Neural progenitor cell (in vitro differentiated cells): Measurements from ENCODE around the gene DPH5. TPM values are rescaled to one million over a fixed set of nuclear protein-coding genes. Genes with fewer than 3 reads are reported as not detected.
"Not testable (repeated sequence)": the region's sequence is repeated elsewhere in the genome, so short reads cannot be mapped to it uniquely, and the experiment has no call there.

Source experiments
- DNase-seq: peaks from one replicate; pipeline ENCODE4 v3.0.0-alpha.2; 2016; ENCODE audit warnings: low spot score
- H2AFZ ChIP-seq: fragments of 200-600 bp; sonication (generic); replicated peaks from 2 replicates; pipeline ENCODE4 v1.6.1; 2016; ENCODE audit warnings: antibody characterized with exemption
- H3F3A ChIP-seq: fragments of 200-600 bp; sonication (generic); 2 replicates; pipeline ENCODE4 v1.6.1; 2016; ENCODE audit warnings: antibody characterized with exemption, low read depth
- H3K27ac ChIP-seq: fragments of 200-600 bp; sonication (generic); 2 replicates; pipeline ENCODE4 v1.5.1; 2016; ENCODE audit warnings: mild to moderate bottlenecking
- H3K27me3 ChIP-seq: fragments of 200-600 bp; sonication (generic); 2 replicates; pipeline ENCODE4 v1.6.1; 2016; ENCODE audit warnings: mild to moderate bottlenecking, moderate library complexity
- H3K36me3 ChIP-seq: fragments of 200-600 bp; sonication (generic); 2 replicates; pipeline ENCODE4 v1.5.1; 2016
- H3K4me1 ChIP-seq: fragments of 200-600 bp; sonication (generic); 2 replicates; pipeline ENCODE4 v1.6.1; 2016; ENCODE audit warnings: mixed run types
- H3K4me2 ChIP-seq: fragments of 200-600 bp; sonication (generic); 2 replicates; pipeline ENCODE4 v1.6.1; 2016
- H3K4me3 ChIP-seq: fragments of 200-600 bp; sonication (generic); 2 replicates; pipeline ENCODE4 v1.5.1; 2016
- H3K79me2 ChIP-seq: fragments of 200-600 bp; sonication (generic); 2 replicates; pipeline ENCODE4 v1.6.1; 2016; ENCODE audit warnings: low read depth
- H3K9ac ChIP-seq: fragments of 200-600 bp; sonication (generic); 2 replicates; pipeline ENCODE4 v1.6.1; 2016
- H3K9me3 ChIP-seq: fragments of 200-600 bp; sonication (generic); 2 replicates; pipeline ENCODE4 v1.5.1; 2016; ENCODE audit warnings: low read depth
- H4K20me1 ChIP-seq: fragments of 200-600 bp; sonication (generic); 2 replicates; pipeline ENCODE4 v1.6.1; 2016; ENCODE audit warnings: low read depth
- H3K27ac Mint-ChIP-seq: 3 replicates; pipeline ENCODE4 v1.8.0; 2021; ENCODE audit warnings: mixed read lengths
- H3K27me3 Mint-ChIP-seq: 2 replicates; pipeline ENCODE4 v1.8.0; 2022; ENCODE audit warnings: low read depth, mild to moderate bottlenecking, inconsistent platforms, moderate library complexity, mixed read lengths; ENCODE audit not compliant: insufficient read depth
- H3K36me3 Mint-ChIP-seq: 3 replicates; pipeline ENCODE4 v1.8.0; 2021; ENCODE audit warnings: mixed read lengths
- H3K4me1 Mint-ChIP-seq: 3 replicates; pipeline ENCODE4 v1.8.0; 2021; ENCODE audit warnings: mixed read lengths
- H3K4me3 Mint-ChIP-seq: 3 replicates; pipeline ENCODE4 v1.8.0; 2021; ENCODE audit warnings: mild to moderate bottlenecking, moderate library complexity, mixed read lengths
- H3K9me3 Mint-ChIP-seq: 3 replicates; pipeline ENCODE4 v1.8.0; 2020; ENCODE audit warnings: mixed read lengths
- EZH2 ChIP-seq: fragments of 200-600 bp; sonication (generic); IDR thresholded peaks from 2 replicates; pipeline ENCODE4 v1.6.1; 2017; ENCODE audit warnings: antibody characterized with exemption, mild to moderate bottlenecking, moderate library complexity
- EZH2phosphoT487 ChIP-seq: fragments of 200-600 bp; sonication (generic); IDR thresholded peaks from 2 replicates; pipeline ENCODE4 v1.6.1; 2017; ENCODE audit warnings: antibody characterized with exemption
- total RNA-seq: library from RNA; depleted of rRNA; stranded (reverse); fragments of >200 nt; gene quantifications from 2 replicates; pipeline ENCODE4 v1.2.3, GENCODE V29; 2015; ENCODE audit warnings: low replicate concordance
- TF ChIP-seq, protein P1 (sequence below): fragments of 200-600 bp; sonication (generic); IDR thresholded peaks from 2 replicates; pipeline ENCODE4 v1.5.1; 2017; ENCODE audit warnings: antibody characterized with exemption, mild to moderate bottlenecking

Gene DPH5
- total RNA-seq, 1 donor from 2014 or later = 99.4 TPM

DNA sequence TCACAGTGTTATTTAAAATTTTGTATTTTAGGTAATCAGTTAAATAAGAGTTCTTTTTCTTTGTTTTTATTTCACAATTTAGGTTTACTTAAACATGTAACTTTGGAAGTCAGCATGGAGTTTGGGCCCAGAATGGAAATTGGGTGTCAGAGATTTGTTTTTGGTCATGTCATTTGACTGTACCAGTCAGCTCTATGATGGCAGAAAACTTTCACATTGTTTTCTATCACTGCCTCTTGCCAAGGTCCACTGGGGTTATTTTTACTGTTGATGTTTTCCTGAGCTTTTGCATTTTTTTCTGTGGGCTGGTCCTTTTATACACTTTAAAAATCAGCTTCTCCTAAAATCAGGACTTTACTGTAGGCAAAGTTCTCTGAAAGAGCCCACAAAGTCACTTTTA lies 75.2 kb downstream of the DPH5 start:
- Histone ChIP-seq H3K9ac (no peak overlapping the region), H3K9me3 (no peaks in the 10 kb centered on the region), H3F3A (peaks cover 34% of the 10 kb centered on the region), H3K4me2 (peak overlapping the region; percentile 45), H3K27me3 (no peaks in the 10 kb centered on the region), H3K36me3 (peaks cover 9% of the 10 kb centered on the region), H3K79me2 (peaks cover 22% of the 10 kb centered on the region), H4K20me1 (no peaks in the 10 kb centered on the region), H3K27ac (peak overlapping the region; percentile 63), H3K4me1 (peaks cover 43% of the 10 kb centered on the region), H2AFZ (no peak overlapping the region), H3K4me3 (no peak overlapping the region)
- no peak overlapping the region for H3K27ac Mint-ChIP-seq
- DNase-seq = no peak
- peaks cover 30% of the 10 kb centered on the region for H3K9me3 Mint-ChIP-seq
- peaks cover 50% of the 10 kb centered on the region for H3K36me3 Mint-ChIP-seq
- TF ChIP-seq EZH2phosphoT487 = no peak
- TF ChIP-seq, protein P1, sequence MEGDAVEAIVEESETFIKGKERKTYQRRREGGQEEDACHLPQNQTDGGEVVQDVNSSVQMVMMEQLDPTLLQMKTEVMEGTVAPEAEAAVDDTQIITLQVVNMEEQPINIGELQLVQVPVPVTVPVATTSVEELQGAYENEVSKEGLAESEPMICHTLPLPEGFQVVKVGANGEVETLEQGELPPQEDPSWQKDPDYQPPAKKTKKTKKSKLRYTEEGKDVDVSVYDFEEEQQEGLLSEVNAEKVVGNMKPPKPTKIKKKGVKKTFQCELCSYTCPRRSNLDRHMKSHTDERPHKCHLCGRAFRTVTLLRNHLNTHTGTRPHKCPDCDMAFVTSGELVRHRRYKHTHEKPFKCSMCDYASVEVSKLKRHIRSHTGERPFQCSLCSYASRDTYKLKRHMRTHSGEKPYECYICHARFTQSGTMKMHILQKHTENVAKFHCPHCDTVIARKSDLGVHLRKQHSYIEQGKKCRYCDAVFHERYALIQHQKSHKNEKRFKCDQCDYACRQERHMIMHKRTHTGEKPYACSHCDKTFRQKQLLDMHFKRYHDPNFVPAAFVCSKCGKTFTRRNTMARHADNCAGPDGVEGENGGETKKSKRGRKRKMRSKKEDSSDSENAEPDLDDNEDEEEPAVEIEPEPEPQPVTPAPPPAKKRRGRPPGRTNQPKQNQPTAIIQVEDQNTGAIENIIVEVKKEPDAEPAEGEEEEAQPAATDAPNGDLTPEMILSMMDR = no peak
- no peak for TF ChIP-seq EZH2
- peaks cover 31% of the 10 kb centered on the region for H3K4me1 Mint-ChIP-seq
- no peaks in the 10 kb centered on the region for H3K27me3 Mint-ChIP-seq
- no peak overlapping the region for H3K4me3 Mint-ChIP-seq

DNA sequence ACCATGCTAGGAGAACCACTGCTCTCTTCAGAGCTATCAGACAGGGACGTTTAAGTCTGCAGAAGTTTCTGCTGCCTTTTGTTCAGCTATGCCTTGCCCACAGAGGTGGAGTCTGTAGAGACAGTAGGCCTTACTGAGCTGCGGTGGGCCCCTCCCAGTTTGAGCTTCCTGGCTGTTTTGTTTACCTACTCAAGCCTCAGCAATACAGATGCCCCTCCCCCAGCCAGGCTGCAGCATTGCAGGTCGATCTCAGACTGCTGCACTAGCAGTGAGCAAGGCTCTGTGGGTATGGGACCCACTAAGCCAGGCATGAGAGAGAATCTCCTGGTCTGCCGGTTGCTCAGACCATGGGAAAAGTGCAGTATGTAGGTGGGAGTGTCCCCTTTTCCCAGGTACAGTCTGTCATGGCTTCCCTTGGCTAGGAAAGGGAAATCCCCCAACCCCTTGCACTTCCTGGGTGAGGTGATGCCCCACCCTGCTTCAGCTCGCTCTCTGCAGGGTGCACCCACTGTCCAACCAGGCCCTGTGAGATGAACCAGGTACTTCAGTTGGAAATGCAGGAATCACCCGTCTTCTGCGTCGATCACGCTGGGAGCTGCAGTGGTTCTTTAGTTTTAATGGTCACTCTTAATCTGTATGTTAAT lies 75.9 kb downstream of the DPH5 start:
- Histone ChIP-seq H3K4me1 (peaks cover 36% of the 10 kb centered on the region), H3K79me2 (peaks cover 22% of the 10 kb centered on the region), H3K4me3 (peak overlapping the region; percentile 16), H3F3A (peaks cover 34% of the 10 kb centered on the region), H3K4me2 (peak overlapping the region; percentile 71), H3K27ac (peak overlapping the region; percentile 63), H2AFZ (peak overlapping the region; percentile 69)
- H3K4me3 Mint-ChIP-seq, H4K20me1 ChIP-seq, H3K9ac ChIP-seq, H3K9me3 ChIP-seq, H3K27me3 ChIP-seq, H3K27me3 Mint-ChIP-seq, H3K36me3 ChIP-seq: not testable (repeated sequence)
- peaks cover 55% of the 10 kb centered on the region for H3K36me3 Mint-ChIP-seq
- peak; percentile 78 for DNase-seq
- peaks cover 30% of the 10 kb centered on the region for H3K4me1 Mint-ChIP-seq
- peaks cover 30% of the 10 kb centered on the region for H3K9me3 Mint-ChIP-seq
- peak overlapping the region; percentile 30 for H3K27ac Mint-ChIP-seq

GRCh38 chr1:100948721-100949405 lies 76.7 kb downstream of the DPH5 start:
- Histone ChIP-seq H3K4me1 (peaks cover 30% of the 10 kb centered on the region), H3F3A (peaks cover 34% of the 10 kb centered on the region), H2AFZ (peak overlapping the region; percentile 69), H3K4me3 (peak overlapping the region; percentile 16), H3K4me2 (peak overlapping the region; percentile 71), H3K79me2 (peaks cover 22% of the 10 kb centered on the region)
- peaks cover 30% of the 10 kb centered on the region for H3K9me3 Mint-ChIP-seq
- H3K4me1 Mint-ChIP-seq = peaks cover 27% of the 10 kb centered on the region
- not testable (repeated sequence) for H3K27ac Mint-ChIP-seq, H3K27ac ChIP-seq, H3K27me3 Mint-ChIP-seq, H3K36me3 ChIP-seq, DNase-seq, H3K27me3 ChIP-seq, H3K9ac ChIP-seq, H3K4me3 Mint-ChIP-seq, H3K9me3 ChIP-seq, H4K20me1 ChIP-seq
- H3K36me3 Mint-ChIP-seq = peaks cover 55% of the 10 kb centered on the region

- H3K9me3 ChIP-seq, H3K27ac ChIP-seq, H3K9ac ChIP-seq, H4K20me1 ChIP-seq, H3K27ac Mint-ChIP-seq, H2AFZ ChIP-seq, H3K27me3 Mint-ChIP-seq, H3K36me3 ChIP-seq, H3K4me3 Mint-ChIP-seq, H3K27me3 ChIP-seq, DNase-seq, H3K4me3 ChIP-seq, H3K4me2 ChIP-seq: not testable (repeated sequence)
- H3K4me1 Mint-ChIP-seq = peaks cover 22% of the 10 kb centered on the region
- H3K36me3 Mint-ChIP-seq = peaks cover 60% of the 10 kb centered on the region
- peaks cover 30% of the 10 kb centered on the region for H3K9me3 Mint-ChIP-seq
- Histone ChIP-seq H3K4me1 (peaks cover 30% of the 10 kb centered on the region), H3F3A (peaks cover 34% of the 10 kb centered on the region), H3K79me2 (peaks cover 22% of the 10 kb centered on the region)
Measured at GRCh38 chr1:100947816-100948215, 77.8 kb downstream of the DPH5 start.

DNA sequence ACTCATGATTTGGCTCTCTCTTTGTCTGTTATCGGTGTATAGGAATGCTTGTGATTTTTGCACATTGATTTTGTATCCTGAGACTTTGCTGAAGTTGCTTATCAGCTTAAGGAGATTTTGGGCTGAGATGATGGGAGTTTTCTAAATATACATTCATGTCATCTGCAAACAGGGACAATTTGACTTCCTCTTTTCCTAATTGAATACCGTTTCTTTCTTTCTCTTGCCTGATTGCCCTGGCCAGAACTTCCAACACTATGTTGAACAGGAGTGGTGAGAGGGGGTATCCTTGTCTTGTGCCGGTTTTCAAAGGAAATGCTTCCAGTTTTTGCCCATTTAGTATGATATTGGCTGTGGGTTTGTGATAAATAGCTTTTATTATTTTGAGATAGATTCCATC lies 79.5 kb downstream of the DPH5 start:
- Histone ChIP-seq H3K4me1 (peaks cover 23% of the 10 kb centered on the region), H3K79me2 (peaks cover 22% of the 10 kb centered on the region), H3F3A (peaks cover 27% of the 10 kb centered on the region)
- not testable (repeated sequence) for H4K20me1 ChIP-seq, H3K27ac Mint-ChIP-seq, H3K9me3 ChIP-seq, H3K4me2 ChIP-seq, H3K9ac ChIP-seq, H3K27ac ChIP-seq, DNase-seq, H3K36me3 ChIP-seq, H2AFZ ChIP-seq, H3K4me3 ChIP-seq, H3K27me3 Mint-ChIP-seq, H3K4me3 Mint-ChIP-seq, H3K27me3 ChIP-seq
- H3K9me3 Mint-ChIP-seq = peaks cover 30% of the 10 kb centered on the region
- H3K36me3 Mint-ChIP-seq = peaks cover 59% of the 10 kb centered on the region
- H3K4me1 Mint-ChIP-seq = peaks cover 18% of the 10 kb centered on the region
